HG02943 (cell line): ENCODE data around the gene CCDC157.
A peak's percentile ranks its signal among the peaks of the same experiment; 100 is the strongest.
"Not testable (repeated sequence)": the region's sequence is repeated elsewhere in the genome, so short reads cannot be mapped to it uniquely, and the experiment has no call there.

ENCODE experiments used
- ATAC-seq: cut with Tn5 transposase; IDR thresholded peaks from one replicate; pipeline ENCODE4 v1.9.1; 2021; ENCODE audit warnings: mild to moderate bottlenecking, low read depth, moderate library complexity; ENCODE audit not compliant: unreplicated experiment

Gene CCDC157

GRCh38 chr22:30325065-30325720, 31.6 kb upstream of the CCDC157 start:
- ATAC-seq: no peak

DNA sequence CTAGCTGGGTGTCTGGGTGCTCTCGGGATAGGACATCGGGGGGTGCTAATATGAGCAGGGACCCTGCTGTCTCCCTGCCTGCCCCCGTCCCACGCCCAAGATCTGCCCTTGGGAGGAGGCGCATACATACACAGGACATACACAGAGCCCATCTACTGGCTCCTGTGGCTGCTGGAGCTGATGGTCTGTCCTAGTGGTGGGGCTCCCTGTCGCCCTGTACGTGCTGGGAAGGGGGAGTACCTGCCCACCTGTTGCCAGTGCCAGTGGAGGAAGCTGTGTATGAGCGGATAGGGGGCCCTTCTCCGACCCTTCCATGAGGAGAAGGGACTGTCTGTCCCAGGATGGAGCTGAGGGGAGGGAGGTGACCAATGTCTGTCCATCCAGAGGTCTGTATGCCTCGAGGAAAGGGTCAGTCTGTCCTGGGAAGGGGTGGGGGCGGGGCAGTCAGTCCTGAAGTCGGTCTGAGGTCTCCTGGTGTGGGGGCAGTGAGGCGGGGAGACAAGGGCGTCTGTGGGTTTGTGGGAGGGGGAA, 31.0 kb upstream of the CCDC157 start:
- no peak for ATAC-seq

DNA sequence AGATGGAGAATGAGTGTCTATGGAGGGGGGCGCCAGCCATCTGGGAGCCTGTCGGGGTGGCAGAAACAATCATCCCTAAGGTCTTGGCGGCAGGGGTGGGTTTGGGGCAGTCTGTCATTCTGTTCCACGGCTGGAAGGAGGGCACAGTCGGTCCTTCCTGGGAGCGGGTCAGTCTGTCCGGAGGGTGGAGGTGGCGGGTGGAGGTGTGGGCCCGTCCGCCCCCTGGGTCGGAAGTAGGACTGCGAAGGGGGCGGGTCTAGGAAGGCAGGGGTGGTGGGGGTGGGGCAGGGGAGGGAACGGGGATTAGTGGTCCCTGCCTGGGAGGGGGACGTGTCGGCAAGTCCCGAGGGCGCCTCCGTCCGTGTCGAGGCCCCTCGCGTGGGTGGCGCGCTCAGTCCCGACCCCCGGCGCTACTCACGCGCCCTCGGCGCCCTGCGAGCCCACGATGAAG, 30.5 kb upstream of the CCDC157 start:
- peak; percentile 40 for ATAC-seq

DNA sequence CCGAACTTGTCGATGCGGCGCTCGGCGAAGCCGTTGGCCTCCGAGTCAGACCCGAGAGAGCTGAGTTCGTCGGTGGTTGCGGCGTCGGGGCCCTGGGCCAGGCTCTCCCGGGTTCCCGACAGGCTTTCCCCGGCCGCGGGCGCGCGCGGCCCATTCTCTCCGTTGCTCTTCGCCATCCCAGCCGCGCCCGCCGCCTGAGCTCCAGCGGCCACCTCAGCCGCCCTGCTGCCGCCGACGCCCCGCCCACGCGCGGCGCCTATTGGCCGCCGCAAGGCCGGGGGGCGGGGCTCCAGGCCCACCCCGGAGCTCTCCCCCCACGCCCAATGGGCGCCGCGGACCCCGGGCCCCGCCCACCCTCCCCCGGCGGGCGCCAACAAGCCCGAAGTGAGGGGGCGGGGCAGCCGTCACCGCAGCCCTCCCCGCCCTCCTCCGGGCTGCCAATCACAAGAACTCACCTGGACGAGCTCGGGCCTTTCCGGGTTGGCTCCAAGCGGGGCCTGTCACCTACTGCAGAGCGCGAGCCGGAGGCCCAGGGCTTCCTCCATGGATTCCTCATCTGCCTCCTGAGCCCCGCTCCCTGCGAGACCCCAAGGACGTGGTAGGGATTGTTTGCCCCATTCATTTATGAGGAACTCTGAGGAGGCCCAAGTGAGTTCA, 30.0 kb upstream of the CCDC157 start, which contains the start of gene TBC1D10A:
TBC1D10A (minus strand) TSS at position 236 of the 657 bp plus-strand sequence; CDS start at position 176, 60 bp downstream.
- ATAC-seq: peak; percentile 84

- ATAC-seq: no peak
Measured at GRCh38 chr22:30327864-30328345, 28.9 kb upstream of the CCDC157 start.

DNA sequence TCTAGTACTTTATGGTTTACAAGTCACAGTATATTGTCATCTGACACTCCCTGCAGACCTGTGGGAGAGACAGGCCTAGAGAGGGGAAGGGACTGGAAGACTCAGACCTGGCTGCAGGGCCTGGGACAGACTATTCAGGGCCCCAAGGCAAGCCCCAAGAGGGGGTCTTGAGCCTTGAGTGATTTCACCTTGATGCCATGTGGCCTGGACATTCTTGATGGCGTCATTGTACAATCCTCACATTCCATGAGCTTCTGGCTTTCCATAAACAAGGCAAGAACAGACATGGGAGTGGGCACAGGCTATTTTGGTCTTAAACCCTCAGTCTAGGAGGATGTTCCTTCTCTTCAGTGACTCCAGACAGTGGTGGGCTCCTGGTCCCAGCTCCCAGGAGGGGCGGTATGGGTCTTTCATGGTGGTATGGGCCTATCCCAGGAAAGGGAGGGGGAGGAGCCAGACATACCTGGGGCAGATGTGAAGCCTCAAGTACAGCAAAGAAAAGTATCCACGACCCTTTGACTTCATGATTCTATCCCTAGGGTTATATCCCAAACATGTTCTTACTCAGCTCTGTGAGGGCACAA, 28.2 kb upstream of the CCDC157 start:
- no peak for ATAC-seq

- ATAC-seq: no peak
Measured at GRCh38 chr22:30332551-30332950, 24.3 kb upstream of the CCDC157 start.

GRCh38 chr22:30332994-30333706, 23.7 kb upstream of the CCDC157 start:
- no peak for ATAC-seq

GRCh38 chr22:30333707-30334087, 23.1 kb upstream of the CCDC157 start:
- ATAC-seq: no peak

DNA sequence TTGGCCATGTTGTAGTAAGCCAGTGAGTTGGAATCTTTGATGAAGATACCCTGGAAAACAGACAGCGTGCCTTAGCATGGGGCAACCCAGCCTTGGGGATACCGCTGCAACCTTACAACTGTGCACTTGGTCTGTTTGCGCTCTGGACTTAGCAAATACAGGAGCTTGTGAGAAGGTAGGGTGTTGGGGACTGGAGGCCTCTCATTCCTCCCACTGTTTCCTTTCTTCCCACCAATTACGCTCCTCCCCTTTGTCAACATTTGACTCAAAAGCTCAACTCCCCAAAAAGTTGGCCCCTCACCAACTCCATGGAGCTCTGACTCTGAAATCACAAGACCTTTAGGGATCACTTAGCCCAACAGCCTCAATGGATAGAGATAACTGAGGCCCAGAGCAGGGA, 22.2 kb upstream of the CCDC157 start:
- ATAC-seq: no peak

DNA sequence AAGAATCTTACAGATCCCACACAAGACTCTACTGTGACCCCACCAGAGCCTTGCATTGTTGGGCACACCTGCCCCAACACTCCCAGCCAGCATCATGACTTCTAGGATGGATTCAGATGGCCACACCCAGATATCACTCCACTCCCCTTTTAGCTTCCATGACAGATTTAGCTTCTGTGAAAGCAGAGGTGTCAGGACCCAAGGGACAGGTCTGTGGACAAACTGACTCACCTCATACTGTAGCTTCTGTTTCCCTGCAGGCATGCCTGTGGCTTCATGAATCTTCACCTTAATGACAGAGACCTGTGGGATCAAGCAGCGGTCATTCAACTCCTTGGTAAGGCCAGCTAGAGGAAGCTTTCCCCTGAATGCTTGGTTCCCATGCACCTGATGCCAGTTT, 21.6 kb upstream of the CCDC157 start:
- ATAC-seq: no peak

GRCh38 chr22:30336752-30337460, 19.9 kb upstream of the CCDC157 start:
- ATAC-seq: no peak

GRCh38 chr22:30337461-30337778, 19.4 kb upstream of the CCDC157 start:
- no peak for ATAC-seq

- not testable (repeated sequence) for ATAC-seq
Measured at GRCh38 chr22:30338341-30338740, 18.5 kb upstream of the CCDC157 start.

DNA sequence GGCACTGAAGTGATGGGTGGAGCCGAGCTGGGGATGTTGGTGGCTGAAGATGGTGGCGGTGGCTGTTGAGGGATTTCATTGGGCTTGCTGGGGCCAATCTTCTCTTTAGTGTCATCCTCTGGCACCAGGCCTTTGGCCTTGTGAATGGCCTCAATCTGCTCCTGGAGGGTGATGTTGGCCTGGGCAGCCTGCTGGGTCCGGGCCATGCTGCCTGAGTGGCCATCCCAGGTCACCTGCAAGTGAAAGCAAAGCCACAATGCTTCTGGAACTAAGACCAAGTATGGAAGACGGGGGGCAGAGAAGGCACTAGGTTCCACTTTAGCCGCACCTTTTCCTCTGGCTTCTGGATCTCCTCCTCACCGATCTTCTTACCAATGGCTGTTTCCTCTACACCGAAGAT, 18.0 kb upstream of the CCDC157 start:
- ATAC-seq: no peak

- ATAC-seq: no peak
Measured at GRCh38 chr22:30340911-30341685, 15.7 kb upstream of the CCDC157 start.

DNA sequence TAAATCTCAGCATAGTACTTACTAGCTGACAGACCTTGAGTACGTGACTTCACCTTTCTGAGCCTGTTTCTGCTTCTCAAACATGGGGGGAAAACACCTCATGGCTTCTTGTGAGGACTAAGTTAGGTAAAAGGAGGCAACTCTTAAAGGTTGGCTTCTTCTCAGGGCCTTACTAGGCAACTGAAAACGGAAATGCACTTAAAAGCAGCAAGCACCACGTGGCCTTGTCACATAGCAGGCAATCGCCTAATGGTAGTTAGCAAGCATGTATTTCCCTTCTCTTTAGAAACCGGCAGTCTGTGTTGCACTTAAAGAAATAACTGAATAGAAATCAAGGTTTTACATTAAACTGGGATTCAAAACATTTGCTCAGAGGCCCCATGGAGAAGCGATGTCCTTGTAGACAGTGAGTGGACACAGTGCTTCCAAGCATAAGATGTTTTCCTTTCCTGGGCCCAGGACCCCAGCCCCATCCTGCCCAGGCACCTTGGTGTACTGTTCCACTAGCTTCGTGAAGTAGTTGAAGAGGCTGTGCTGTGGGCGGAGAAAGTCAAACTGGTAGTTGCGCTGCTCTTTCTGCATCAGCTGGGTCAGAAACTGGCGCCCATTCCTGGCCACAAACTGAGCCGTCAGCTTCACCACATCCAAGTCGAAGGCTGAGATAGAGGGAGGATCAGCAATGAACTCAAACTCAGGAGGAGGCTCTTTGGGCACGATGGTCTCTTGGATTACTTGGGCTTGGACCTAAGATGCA, 12.2 kb upstream of the CCDC157 start:
- ATAC-seq: no peak

- no peak for ATAC-seq
Measured at GRCh38 chr22:30347255-30347892, 9.4 kb upstream of the CCDC157 start.
